ENCODE results near the gene EHD1. TPM values are rescaled to one million over a fixed set of nuclear protein-coding genes. Genes with fewer than 3 reads are reported as not detected.

EHD1 gene
- total RNA-seq, 1 donor from 2014 or later, result 86.8 TPM

GRCh38 chr11:64887757-64888405 is 9.5 kb upstream of the EHD1 start:
- Mint-ChIP-seq H3K27me3 (ENCODE audit: low read depth) (no peaks in the 10 kb centered on the region), H3K27ac (peak overlapping the region; percentile 81), H3K9me3 (no peaks in the 10 kb centered on the region), H3K36me3 (no peaks in the 10 kb centered on the region), H3K4me1 (peaks cover 21% of the 10 kb centered on the region), H3K4me3 (peak overlapping the region; percentile 67)
- DNase-seq (ENCODE audit: low spot score in 2 of 2, unreplicated experiment in 2 of 2), result peak; percentile 75 to 90
- TF ChIP-seq, protein P1, sequence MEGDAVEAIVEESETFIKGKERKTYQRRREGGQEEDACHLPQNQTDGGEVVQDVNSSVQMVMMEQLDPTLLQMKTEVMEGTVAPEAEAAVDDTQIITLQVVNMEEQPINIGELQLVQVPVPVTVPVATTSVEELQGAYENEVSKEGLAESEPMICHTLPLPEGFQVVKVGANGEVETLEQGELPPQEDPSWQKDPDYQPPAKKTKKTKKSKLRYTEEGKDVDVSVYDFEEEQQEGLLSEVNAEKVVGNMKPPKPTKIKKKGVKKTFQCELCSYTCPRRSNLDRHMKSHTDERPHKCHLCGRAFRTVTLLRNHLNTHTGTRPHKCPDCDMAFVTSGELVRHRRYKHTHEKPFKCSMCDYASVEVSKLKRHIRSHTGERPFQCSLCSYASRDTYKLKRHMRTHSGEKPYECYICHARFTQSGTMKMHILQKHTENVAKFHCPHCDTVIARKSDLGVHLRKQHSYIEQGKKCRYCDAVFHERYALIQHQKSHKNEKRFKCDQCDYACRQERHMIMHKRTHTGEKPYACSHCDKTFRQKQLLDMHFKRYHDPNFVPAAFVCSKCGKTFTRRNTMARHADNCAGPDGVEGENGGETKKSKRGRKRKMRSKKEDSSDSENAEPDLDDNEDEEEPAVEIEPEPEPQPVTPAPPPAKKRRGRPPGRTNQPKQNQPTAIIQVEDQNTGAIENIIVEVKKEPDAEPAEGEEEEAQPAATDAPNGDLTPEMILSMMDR (IDR thresholded peaks at IDR 0.05; ENCODE audit: unreplicated experiment), result peak; percentile 99

- H3K36me3 Mint-ChIP-seq, result no peaks in the 10 kb centered on the region
- DNase-seq (ENCODE audit: low spot score in 2 of 2, unreplicated experiment in 2 of 2), result no peak
- H3K4me1 Mint-ChIP-seq, result peaks cover 21% of the 10 kb centered on the region
- H3K9me3 Mint-ChIP-seq, result no peaks in the 10 kb centered on the region
- H3K27ac Mint-ChIP-seq, result peak overlapping the region; percentile 40
- TF ChIP-seq, protein P1 (IDR thresholded peaks at IDR 0.05; ENCODE audit: unreplicated experiment), result no peak
- H3K27me3 Mint-ChIP-seq (ENCODE audit: low read depth), result no peaks in the 10 kb centered on the region
- peak overlapping the region; percentile 17 for H3K4me3 Mint-ChIP-seq
Measured at GRCh38 chr11:64887234-64887756, 8.9 kb upstream of the EHD1 start.

- Mint-ChIP-seq H3K27me3 (ENCODE audit: low read depth) (no peaks in the 10 kb centered on the region), H3K9me3 (no peaks in the 10 kb centered on the region), H3K4me1 (peaks cover 33% of the 10 kb centered on the region), H3K27ac (peak overlapping the region; percentile 22), H3K4me3 (no peak overlapping the region), H3K36me3 (no peaks in the 10 kb centered on the region)
- TF ChIP-seq, protein P1 (IDR thresholded peaks at IDR 0.05; ENCODE audit: unreplicated experiment), result no peak
- no peak for DNase-seq (ENCODE audit: low spot score in 2 of 2, unreplicated experiment in 2 of 2)
Measured at GRCh38 chr11:64885367-64886286, 7.2 kb upstream of the EHD1 start.

- Mint-ChIP-seq H3K36me3 (no peaks in the 10 kb centered on the region), H3K4me3 (no peak overlapping the region), H3K4me1 (peaks cover 46% of the 10 kb centered on the region), H3K27ac (no peak overlapping the region), H3K9me3 (no peaks in the 10 kb centered on the region), H3K27me3 (ENCODE audit: low read depth) (no peaks in the 10 kb centered on the region)
- DNase-seq (ENCODE audit: low spot score in 2 of 2, unreplicated experiment in 2 of 2), result no peak
- TF ChIP-seq, protein P1 (IDR thresholded peaks at IDR 0.05; ENCODE audit: unreplicated experiment), result no peak
Measured at GRCh38 chr11:64884019-64884418, 5.6 kb upstream of the EHD1 start.

- H3K4me3 Mint-ChIP-seq, result no peak overlapping the region
- no peak for DNase-seq (ENCODE audit: low spot score in 2 of 2, unreplicated experiment in 2 of 2)
- no peaks in the 10 kb centered on the region for H3K36me3 Mint-ChIP-seq
- no peaks in the 10 kb centered on the region for H3K9me3 Mint-ChIP-seq
- peaks cover 45% of the 10 kb centered on the region for H3K4me1 Mint-ChIP-seq
- H3K27ac Mint-ChIP-seq, result no peak overlapping the region
- H3K27me3 Mint-ChIP-seq (ENCODE audit: low read depth), result no peaks in the 10 kb centered on the region
- TF ChIP-seq, protein P1 (IDR thresholded peaks at IDR 0.05; ENCODE audit: unreplicated experiment), result no peak
Measured at GRCh38 chr11:64883575-64883974, 5.2 kb upstream of the EHD1 start.

Data from mesothelial cell of epicardium (in vitro differentiated cells).